Activated CD4-positive, alpha-beta memory T cell treated with anti-CD3 and anti-CD28 coated beads, Interleukin-2, amount 10 ng/mL, durations not matched to agents 7 days and 5 days (primary cell): ENCODE results near the gene AARS2. TPM values are rescaled to one million over a fixed set of nuclear protein-coding genes. Genes with fewer than 3 reads are reported as not detected.

Experiments used
- CTCF ChIA-PET: fragments of 350-600 bp; sonication (Branson Sonifier 250); formaldehyde crosslinking; loops from one replicate; lab custom pipeline; 2021; ENCODE audit warnings: antibody characterized with exemption, inconsistent platforms; lab: Charles Lee
- POLR2A ChIA-PET: fragments of 350-600 bp; sonication (Branson Sonifier 250); formaldehyde crosslinking; loops from one replicate; lab custom pipeline; 2021; ENCODE audit warnings: antibody characterized with exemption; lab: Charles Lee
- DNase-seq: peaks from one replicate; pipeline ENCODE4 v3.0.0-alpha.2; 2020
- H3K27ac Mint-ChIP-seq: one replicate; pipeline ENCODE4 v1.8.0; 2021; ENCODE audit warnings: mild to moderate bottlenecking, mixed read lengths
- H3K27me3 Mint-ChIP-seq: one replicate; pipeline ENCODE4 v1.8.0; 2021; ENCODE audit warnings: mixed read lengths
- H3K36me3 Mint-ChIP-seq: one replicate; pipeline ENCODE4 v1.8.0; 2021; ENCODE audit warnings: low read depth, mixed read lengths
- H3K4me1 Mint-ChIP-seq: one replicate; pipeline ENCODE4 v1.8.0; 2021; ENCODE audit warnings: mixed read lengths
- H3K4me3 Mint-ChIP-seq: one replicate; pipeline ENCODE4 v1.8.0; 2021; ENCODE audit warnings: mild to moderate bottlenecking, mixed read lengths
- H3K9me3 Mint-ChIP-seq: one replicate; pipeline ENCODE4 v1.8.0; 2021; ENCODE audit warnings: mixed read lengths
- total RNA-seq, 2 experiments: library from RNA; stranded (reverse); gene quantifications; one replicate each; pipeline ENCODE4 v1.2.3, GENCODE V29; 2021

AARS2 gene
- total RNA-seq, 2 experiments from 2014 or later: 14.8 to 15.0 TPM

DNA sequence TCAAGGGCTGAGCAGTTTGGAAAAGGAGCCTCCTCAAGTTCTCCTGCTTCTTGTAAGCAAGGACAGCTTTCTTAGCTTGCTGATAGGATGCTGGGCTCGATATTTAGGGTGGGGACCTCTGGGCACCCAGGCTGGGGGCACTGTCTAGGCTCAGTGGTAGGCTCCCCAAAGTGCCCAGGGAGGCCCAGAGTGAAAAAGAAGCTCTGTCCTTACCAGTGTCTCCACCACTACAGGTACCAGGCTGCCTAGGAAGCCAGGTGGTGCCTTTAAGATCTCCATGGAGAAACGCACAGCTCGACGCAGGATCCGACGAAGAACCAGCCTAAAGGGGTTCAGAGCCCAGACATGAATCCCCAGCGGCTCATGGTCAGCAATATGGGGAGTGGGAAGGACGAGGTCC, 6.4 kb downstream of the AARS2 start:
- POLR2A ChIA-PET: no interaction called here
- H3K27me3 Mint-ChIP-seq: no peaks in the 10 kb centered on the region

GRCh38 chr6:44305200-44305725, 7.9 kb downstream of the AARS2 start:
- no peak for DNase-seq
- POLR2A ChIA-PET: interaction anchor here (1.2 to 2.8 kb wide), 4 partner anchors 8 to 49 kb away, joined by 3 to 12 read pairs (median 6); partner anchors contain the start of genes AARS2 and SLC35B2
- H3K4me3 Mint-ChIP-seq: no peak overlapping the region
- CTCF ChIA-PET: interaction anchor here (0.6 to 4.1 kb wide), 15 partner anchors 7 to 131 kb away, joined by 3 to 36 read pairs (median 4); partner anchors contain the start of gene AARS2
- H3K4me1 Mint-ChIP-seq: no peaks in the 10 kb centered on the region
- no peak overlapping the region for H3K27ac Mint-ChIP-seq
- no peaks in the 10 kb centered on the region for H3K9me3 Mint-ChIP-seq
- H3K27me3 Mint-ChIP-seq: no peaks in the 10 kb centered on the region
- peaks cover 40% of the 10 kb centered on the region for H3K36me3 Mint-ChIP-seq

More for the DNA sequence above, 6.4 kb downstream of the AARS2 start:
- CTCF ChIA-PET: interaction anchor here (4.1 kb wide), 1 partner anchor 39 kb away, joined by 36 read pairs; no protein-coding TSS in a partner anchor
- no peak for DNase-seq
- Mint-ChIP-seq H3K4me3 (no peak overlapping the region), H3K36me3 (peaks cover 33% of the 10 kb centered on the region), H3K9me3 (no peaks in the 10 kb centered on the region), H3K27ac (no peak overlapping the region), H3K4me1 (peaks cover 3% of the 10 kb centered on the region)

DNA sequence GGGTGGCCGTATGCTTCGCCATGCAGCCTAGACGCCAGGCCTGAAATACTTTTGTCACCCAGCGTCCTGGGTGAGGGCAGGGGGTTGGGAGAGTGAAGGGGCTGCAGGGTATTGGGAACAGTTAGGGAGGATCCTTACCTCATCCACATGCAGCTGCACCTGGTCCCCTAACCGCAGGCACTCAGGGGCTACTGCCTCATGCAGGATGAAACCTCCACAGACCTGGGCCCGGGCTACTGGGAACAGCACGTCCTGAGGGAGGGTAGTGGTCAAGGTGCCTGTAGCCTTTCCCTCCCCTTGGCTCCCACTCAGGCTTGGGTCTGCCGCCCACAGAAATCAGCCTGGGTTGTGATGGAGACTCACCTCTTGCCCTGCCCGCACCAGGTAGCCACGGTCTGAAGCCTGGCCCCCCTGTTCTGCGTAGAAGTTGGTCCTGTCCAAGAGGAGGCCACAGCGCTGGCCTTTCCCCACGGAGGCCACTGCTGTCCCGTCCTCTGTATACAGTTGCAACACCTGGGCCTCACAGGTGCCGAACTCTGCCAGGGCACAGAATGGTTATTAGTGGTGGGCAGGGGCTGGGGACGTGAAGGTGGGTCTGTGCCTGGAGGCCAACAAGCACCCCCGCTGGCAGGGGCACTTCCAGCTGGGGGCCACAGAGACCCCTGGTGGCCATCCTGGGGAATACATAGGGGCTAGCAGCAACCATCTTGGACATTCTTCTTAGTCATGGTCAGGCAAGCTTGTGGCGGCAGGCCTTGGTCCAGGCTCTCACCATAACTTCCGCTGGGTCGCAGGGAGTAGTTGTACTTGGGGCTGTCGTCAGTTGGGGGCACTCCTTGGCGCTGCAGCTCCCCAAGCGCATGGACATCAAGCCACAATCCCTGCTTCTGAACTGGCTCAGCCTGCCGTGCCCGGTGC, 8.6 kb downstream of the AARS2 start:
- no peaks in the 10 kb centered on the region for H3K9me3 Mint-ChIP-seq
- H3K36me3 Mint-ChIP-seq: peaks cover 35% of the 10 kb centered on the region
- ChIA-PET POLR2A (interaction anchor here (1.4 to 2.8 kb wide), 3 partner anchors 8 to 48 kb away, joined by 6 to 12 read pairs (median 6); partner anchors contain the start of genes AARS2 and SLC35B2), CTCF (interaction anchor here (0.8 to 4.1 kb wide), 14 partner anchors 8 to 80 kb away, joined by 3 to 36 read pairs (median 4); partner anchors contain the start of gene AARS2)
- H3K4me3 Mint-ChIP-seq: no peak overlapping the region
- peak; percentile 41 for DNase-seq
- H3K27me3 Mint-ChIP-seq: no peaks in the 10 kb centered on the region
- H3K4me1 Mint-ChIP-seq: no peaks in the 10 kb centered on the region
- H3K27ac Mint-ChIP-seq: no peak overlapping the region

DNA sequence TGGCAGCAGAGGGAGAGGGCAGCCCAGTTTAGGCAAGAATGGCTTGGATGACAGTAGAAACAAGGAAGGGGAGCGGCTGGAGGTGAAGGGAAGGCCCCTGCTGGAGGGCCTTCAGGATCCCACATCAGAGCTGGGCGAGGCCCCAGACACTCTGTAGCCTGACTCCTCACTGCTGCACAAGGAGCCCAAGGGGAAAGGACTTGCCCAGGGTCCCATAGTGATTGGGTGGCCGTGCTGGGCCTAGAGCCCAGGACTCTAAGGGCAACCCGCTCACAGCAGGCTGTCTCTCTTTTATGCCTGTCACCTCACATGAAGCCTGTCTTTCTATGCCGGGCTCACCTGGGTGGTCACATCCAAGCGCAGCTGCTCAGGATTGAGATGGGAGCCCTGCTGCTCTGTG, 9.3 kb downstream of the AARS2 start:
- ChIA-PET POLR2A (interaction anchor here (0.8 to 2.8 kb wide), 3 partner anchors 9 to 47 kb away, joined by 3 to 12 read pairs (median 6); partner anchors contain the start of genes AARS2 and SLC35B2), CTCF (interaction anchor here (0.5 to 4.1 kb wide), 6 partner anchors 8 to 39 kb away, joined by 3 to 36 read pairs (median 4); partner anchors contain the start of gene AARS2)
- Mint-ChIP-seq H3K27me3 (peaks cover 4% of the 10 kb centered on the region), H3K4me1 (peaks cover 2% of the 10 kb centered on the region), H3K9me3 (no peaks in the 10 kb centered on the region), H3K27ac (no peak overlapping the region), H3K4me3 (no peak overlapping the region), H3K36me3 (peaks cover 38% of the 10 kb centered on the region)
- no peak for DNase-seq

GRCh38 chr6:44302856-44303255, 10.3 kb downstream of the AARS2 start:
- H3K27me3 Mint-ChIP-seq: peaks cover 12% of the 10 kb centered on the region
- ChIA-PET POLR2A (interaction anchor here (2.8 kb wide), 1 partner anchor 10 kb away, joined by 12 read pairs; the partner anchor contains the start of gene AARS2), CTCF (interaction anchor here (1.1 to 4.1 kb wide), 4 partner anchors 9 to 36 kb away, joined by 3 to 36 read pairs (median 8); partner anchors contain the start of gene AARS2)
- DNase-seq: no peak
- peaks cover 3% of the 10 kb centered on the region for H3K4me1 Mint-ChIP-seq
- peaks cover 38% of the 10 kb centered on the region for H3K36me3 Mint-ChIP-seq
- H3K9me3 Mint-ChIP-seq: no peaks in the 10 kb centered on the region
- no peak overlapping the region for H3K4me3 Mint-ChIP-seq
- no peak overlapping the region for H3K27ac Mint-ChIP-seq

- peaks cover 17% of the 10 kb centered on the region for H3K27me3 Mint-ChIP-seq
- CTCF ChIA-PET: interaction anchor here (3.6 kb wide), 1 partner anchor 10 kb away, joined by 14 read pairs; the partner anchor contains the start of gene AARS2
- DNase-seq: no peak
- no peaks in the 10 kb centered on the region for H3K9me3 Mint-ChIP-seq
- POLR2A ChIA-PET: interaction anchor here (1.0 to 1.9 kb wide), 2 partner anchors 10 to 11 kb away, joined by 3 to 5 read pairs; partner anchors contain the start of gene AARS2
- peaks cover 6% of the 10 kb centered on the region for H3K4me1 Mint-ChIP-seq
- no peak overlapping the region for H3K27ac Mint-ChIP-seq
- peaks cover 38% of the 10 kb centered on the region for H3K36me3 Mint-ChIP-seq
- no peak overlapping the region for H3K4me3 Mint-ChIP-seq
Observed at GRCh38 chr6:44301782-44302564, 11.2 kb downstream of the AARS2 start.

DNA sequence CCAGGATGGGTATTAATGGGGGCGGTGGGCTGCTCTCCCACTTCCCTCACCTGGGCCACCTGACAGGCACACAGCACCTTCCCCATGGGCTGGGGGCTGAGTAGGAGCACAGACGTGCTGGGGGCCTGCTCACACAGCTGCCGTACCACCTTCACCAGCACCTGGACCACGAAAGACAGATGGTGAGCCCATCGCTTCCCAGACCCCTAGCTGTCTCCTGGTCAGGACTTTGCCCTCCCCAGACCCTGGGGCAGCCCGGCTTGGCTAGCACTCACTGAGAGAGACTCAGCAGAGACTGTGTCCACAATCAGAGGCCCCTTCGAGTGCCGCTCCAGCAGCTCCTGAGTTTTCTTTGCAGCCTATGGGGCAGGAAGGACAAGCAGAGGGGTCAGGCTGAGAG, 12.0 kb downstream of the AARS2 start:
- Mint-ChIP-seq H3K9me3 (no peaks in the 10 kb centered on the region), H3K36me3 (peaks cover 38% of the 10 kb centered on the region), H3K27me3 (peaks cover 25% of the 10 kb centered on the region), H3K4me1 (peaks cover 6% of the 10 kb centered on the region), H3K27ac (no peak overlapping the region), H3K4me3 (no peak overlapping the region)
- CTCF ChIA-PET: no interaction called here
- POLR2A ChIA-PET: interaction anchor here (1.9 kb wide), 1 partner anchor 9 kb away, joined by 5 read pairs; no protein-coding TSS in a partner anchor
- DNase-seq: no peak

DNA sequence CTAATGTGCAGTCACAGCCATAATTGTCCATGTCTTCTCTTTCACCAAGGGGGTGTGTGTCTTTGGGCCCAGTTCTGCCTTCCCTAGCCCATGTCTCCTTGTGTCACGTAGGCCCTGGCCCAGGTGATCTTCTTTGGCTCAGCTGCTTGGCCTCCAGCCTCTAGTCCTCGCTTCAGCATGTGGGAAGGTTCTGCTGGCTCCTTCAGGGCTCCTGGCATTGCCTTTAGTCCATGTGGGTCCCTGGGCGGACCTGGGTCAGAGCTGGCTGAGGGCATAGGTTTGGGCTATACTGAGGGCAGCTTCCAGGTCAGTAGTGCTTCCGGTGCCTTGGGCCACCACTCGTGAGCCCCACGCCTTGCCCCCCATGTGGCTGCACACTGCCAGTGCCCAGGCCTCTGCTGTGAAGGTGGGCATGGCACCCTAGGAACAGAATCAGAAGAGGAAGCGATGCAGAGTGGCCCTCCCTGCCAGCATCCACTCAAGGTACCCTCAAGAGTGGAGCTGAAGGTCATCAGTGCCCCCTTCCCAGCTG, 12.8 kb downstream of the AARS2 start:
- H3K27me3 Mint-ChIP-seq: peaks cover 30% of the 10 kb centered on the region
- no peak overlapping the region for H3K4me3 Mint-ChIP-seq
- H3K36me3 Mint-ChIP-seq: peaks cover 32% of the 10 kb centered on the region
- no peak for DNase-seq
- ChIA-PET CTCF (interaction anchor here (2.4 kb wide), 1 partner anchor 32 kb away, joined by 14 read pairs; no protein-coding TSS in a partner anchor), POLR2A (interaction anchor here (1.9 kb wide), 1 partner anchor 8 kb away, joined by 5 read pairs; no protein-coding TSS in a partner anchor)
- peaks cover 6% of the 10 kb centered on the region for H3K4me1 Mint-ChIP-seq
- no peak overlapping the region for H3K27ac Mint-ChIP-seq
- H3K9me3 Mint-ChIP-seq: no peaks in the 10 kb centered on the region

GRCh38 chr6:44298864-44299263, 14.3 kb downstream of the AARS2 start:
- CTCF ChIA-PET: interaction anchor here (0.9 to 2.4 kb wide), 4 partner anchors 8 to 30 kb away, joined by 3 to 14 read pairs (median 4); partner anchors contain the start of gene AARS2
- DNase-seq: no peak
- H3K4me1 Mint-ChIP-seq: peaks cover 6% of the 10 kb centered on the region
- H3K9me3 Mint-ChIP-seq: no peaks in the 10 kb centered on the region
- POLR2A ChIA-PET: interaction anchor here (0.6 to 1.3 kb wide), 3 partner anchors 12 to 85 kb away, joined by 3 to 5 read pairs (median 4); partner anchors contain the start of gene HSP90AB1
- H3K4me3 Mint-ChIP-seq: no peak overlapping the region
- peaks cover 37% of the 10 kb centered on the region for H3K27me3 Mint-ChIP-seq
- no peak overlapping the region for H3K27ac Mint-ChIP-seq
- peaks cover 30% of the 10 kb centered on the region for H3K36me3 Mint-ChIP-seq

GRCh38 chr6:44298055-44298803, 14.9 kb downstream of the AARS2 start:
- Mint-ChIP-seq H3K27ac (no peak overlapping the region), H3K4me3 (no peak overlapping the region), H3K4me1 (peaks cover 6% of the 10 kb centered on the region), H3K27me3 (peaks cover 39% of the 10 kb centered on the region), H3K36me3 (peaks cover 25% of the 10 kb centered on the region), H3K9me3 (no peaks in the 10 kb centered on the region)
- CTCF ChIA-PET: interaction anchor here (0.9 to 2.4 kb wide), 4 partner anchors 8 to 30 kb away, joined by 3 to 14 read pairs (median 4); partner anchors contain the start of gene AARS2
- POLR2A ChIA-PET: interaction anchor here (1.3 kb wide), 1 partner anchor 51 kb away, joined by 4 read pairs; the partner anchor contains the start of gene HSP90AB1
- DNase-seq: no peak
